GM21515 (cell line): ENCODE results near the gene GDF7.
A peak's percentile ranks its signal among the peaks of the same experiment; 100 is the strongest.

ENCODE experiments used
- ATAC-seq: cut with Tn5 transposase; IDR thresholded peaks from one replicate; pipeline ENCODE4 v1.9.1; 2021; ENCODE audit not compliant: unreplicated experiment

GDF7 gene

DNA sequence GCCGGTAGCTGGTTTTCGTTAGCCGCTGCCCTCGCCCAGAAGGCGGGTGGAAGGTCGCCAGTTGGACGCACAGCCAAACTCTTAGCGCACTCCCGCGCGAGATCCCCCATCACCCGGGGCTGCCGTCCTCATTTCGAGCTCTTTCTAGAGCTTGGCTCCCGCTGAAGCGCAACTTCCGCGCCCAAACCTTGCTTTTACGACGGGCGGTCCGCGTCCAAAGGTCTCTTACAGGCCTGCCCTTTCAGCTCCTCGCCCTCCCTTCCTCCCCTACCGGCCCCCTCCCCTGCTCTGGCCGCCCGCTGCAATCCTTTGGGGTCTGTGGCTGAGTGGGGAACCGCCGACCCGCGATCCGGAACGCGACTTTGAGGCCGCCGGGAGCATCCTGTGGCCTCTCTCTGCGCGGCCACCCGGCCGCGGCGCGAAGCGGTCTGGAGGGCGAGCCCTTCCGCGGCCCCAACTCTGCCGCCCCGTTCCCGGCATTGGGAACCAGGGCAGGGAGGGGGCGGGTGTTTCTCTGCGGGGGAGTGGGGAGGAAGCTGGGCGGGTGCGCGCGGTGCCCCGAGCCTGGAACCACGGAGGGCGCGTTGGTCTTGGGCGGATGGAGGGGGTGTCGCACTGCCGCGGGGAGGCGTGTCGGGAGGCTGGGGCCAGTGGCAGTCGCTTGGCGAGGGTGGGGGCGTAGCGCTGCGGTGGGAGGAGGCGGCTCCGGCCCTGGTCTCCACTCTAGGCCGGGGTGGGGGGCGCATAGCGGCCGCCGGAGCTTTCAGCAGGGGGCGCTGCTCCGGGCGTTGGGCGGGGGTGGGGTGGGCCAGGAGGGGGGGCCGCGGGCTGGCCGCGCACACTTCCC lies at the start of gene GDF7:
TSS of gene GDF7 (plus strand) at position 841 of the 847 bp plus-strand sequence. CDS start 96 bp downstream, outside the sequence.
- peak; percentile 36 for ATAC-seq

DNA sequence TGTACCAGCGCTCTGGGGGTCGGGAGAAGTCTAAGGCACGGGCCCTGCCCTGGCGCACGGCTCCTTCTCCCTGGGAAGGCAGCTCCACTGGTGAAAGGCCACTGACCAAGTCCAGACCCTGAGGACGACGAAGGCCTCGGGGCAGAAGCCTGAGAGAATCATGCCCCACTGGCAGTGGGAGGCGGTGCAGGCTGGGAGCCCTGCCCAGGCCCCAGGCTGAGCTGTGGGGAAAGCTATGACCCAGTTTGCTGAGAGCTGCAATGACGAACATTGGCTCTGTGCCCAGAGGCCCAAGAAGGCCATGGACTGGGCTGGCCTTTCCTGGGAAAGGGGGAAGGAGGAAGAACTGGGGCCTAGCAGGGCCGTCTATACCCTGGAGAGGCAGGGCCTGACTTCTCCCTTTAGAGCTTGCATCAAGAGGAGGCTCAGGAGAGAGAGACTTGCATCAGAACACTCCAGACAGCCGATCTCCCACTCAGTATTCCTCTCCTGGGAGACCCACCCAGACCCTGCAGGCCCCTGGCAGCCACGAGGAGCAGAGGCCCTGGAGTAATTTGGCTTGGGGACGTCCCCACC lies 49.0 kb upstream of the GDF7 start:
- no peak for ATAC-seq

DNA sequence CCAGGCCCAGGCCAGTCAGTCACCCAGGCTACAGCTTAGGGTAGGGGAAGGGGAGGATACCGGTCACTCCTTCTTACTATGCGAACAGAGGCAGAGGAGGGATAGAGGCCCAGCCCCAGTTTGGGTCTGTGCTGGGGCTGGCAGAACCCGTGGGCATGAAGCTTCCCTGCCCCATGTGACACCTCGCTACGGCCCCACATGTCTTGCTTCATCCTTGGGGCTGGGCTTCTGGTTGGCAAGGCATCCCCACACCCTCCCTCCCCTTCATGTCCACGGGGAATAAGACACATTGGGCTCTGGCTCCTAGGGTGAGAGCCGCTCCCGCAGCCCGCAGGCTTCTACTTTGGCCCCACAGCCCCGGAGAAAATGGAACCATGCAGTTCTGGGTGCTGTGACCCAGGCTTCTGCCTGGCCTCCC lies 48.5 kb upstream of the GDF7 start:
- no peak for ATAC-seq

DNA sequence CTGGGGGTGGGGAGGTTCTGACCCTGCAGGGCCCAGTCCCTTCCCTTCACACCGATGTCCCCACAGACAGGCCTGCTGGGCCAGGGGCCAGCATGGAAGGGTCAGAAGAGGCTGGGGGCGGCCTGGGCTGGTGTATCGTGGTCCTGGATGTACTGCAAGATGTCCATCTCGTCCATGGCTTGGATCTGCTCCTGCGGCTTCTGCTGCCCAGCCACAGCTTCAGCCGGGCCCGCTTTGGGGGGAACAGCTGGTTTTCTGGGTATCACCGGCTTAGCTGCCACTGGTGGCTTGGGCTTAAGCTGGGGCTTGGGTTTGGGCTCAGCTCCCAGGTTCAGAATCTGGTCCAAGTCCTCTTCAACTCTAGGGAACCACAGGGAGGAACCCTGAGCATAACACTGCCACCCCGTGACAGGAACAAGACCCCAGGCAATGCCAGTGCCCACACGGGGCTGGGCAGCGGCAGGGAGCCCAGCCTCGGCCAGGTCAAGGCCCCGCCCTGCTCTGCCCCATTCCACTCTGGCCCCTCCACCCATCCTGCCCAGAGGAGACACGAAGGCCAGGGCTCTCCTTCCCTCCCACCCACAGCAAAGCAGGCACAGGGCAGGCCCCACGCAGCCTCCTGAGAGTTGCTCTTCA lies 47.9 kb upstream of the GDF7 start:
- ATAC-seq, result no peak

DNA sequence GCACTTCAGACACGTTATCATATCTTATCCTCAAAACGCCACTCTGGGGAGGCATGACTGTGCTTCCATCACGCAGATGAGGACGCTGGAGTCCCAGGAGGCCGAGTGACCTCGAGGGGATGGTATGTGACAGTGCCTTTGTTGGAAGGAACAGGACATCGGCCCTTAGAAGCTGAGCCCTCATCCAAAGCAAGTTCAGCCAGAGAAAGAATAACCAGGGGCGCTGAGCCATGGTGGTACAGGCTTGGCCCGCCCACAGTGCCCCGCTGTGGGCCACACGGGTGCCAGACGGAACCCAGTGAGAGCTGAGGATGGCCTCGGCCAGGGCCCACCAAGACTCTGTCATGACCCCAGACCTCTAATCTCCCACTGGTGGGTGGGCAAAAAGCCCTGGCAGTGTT lies 47.3 kb upstream of the GDF7 start:
- no peak for ATAC-seq

DNA sequence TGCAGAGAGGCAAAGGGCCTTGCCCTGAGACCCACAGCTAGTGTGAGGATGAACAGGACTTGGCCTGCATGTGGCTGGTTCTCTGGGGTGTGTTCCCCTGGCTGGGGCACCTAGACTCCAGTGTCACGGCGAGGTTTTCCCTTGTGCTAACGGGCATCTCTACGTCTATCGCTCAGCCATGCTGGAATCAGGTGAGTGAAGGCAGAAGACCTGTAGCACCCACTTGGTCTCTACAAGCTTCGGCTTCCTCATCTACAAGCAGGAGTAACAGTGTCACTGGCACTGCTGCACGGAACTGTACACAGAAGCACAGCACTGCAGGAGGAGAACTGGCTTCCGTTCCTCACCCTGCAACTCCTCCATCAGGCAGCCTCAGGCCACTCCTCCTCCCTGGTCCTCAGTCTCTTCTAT lies 46.7 kb upstream of the GDF7 start:
- ATAC-seq, result no peak

DNA sequence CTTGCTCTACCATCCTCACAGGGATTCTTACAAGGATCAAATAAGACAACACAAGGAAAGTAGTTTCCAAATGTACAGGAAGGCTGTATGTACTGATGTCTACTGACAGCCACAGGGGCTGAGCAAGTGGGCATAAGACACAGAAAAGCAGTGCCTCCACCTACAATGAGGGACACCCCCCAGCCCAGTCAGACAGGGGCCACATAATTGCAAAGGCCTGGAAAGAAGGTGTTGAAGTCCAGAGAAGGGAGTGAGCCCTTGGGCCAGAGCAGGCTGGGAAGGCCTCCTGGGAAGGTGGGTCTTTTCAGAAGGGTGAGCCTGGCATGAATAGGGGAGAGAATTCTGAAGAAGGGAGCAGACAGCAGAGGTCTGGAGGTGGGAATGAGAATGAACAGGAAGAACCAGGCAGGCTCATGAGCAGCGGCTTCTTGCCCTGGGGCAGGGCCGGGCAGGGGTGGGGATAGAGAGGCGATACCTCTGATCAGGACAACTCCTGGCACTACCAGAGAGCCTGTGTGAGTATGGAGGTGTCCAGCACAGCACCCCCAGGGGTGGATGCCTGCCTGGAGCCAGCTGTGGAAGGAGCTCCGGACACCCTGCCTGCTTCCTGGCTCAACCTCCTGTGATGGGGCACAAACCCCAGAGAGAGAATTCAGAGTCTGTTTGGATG lies 46.1 kb upstream of the GDF7 start:
- ATAC-seq, result no peak

DNA sequence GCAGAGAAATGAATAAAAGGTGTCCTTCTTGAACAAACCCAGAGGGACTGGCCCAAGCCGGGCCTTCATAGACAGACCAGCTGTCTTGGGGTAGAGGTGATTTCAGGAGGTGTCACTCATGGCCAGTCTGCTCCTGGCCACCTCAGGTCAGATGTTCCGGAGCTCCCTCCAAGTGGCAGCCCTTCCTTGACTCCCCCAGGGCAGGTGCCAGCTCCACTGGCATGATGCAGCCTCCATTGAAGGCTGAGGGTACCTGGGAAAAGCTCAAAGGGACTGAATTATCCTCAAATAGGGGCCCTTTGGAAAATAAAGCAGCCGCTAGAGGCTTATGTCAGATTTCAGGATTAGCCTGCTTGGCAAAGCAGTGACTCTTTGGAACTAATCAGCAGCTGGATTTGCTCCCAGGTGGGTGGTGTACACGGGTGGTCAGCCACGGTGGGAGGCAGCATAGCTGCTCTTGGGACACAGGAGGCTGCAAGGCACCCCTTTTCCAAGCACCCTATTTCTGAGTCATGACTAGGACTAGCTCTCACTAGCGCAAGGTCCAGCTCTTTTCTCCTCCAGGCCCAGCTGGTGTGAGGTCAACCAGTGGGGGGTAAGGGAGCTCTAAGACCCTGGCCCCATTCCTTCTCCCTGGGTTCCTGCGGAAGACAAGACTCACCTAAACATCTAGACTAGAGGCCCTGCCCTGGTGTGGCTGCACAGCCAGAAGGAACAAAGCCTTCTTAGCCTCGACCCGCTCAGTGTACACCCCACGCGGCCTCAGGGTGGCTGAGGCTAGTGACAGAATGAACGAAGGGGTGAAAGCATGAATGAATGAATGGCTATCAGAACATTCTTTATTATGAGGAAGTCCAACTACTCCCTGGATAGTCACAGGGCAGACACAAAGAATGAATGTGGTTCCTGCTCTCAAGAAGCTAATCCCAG lies 45.3 kb upstream of the GDF7 start:
- ATAC-seq, result no peak

DNA sequence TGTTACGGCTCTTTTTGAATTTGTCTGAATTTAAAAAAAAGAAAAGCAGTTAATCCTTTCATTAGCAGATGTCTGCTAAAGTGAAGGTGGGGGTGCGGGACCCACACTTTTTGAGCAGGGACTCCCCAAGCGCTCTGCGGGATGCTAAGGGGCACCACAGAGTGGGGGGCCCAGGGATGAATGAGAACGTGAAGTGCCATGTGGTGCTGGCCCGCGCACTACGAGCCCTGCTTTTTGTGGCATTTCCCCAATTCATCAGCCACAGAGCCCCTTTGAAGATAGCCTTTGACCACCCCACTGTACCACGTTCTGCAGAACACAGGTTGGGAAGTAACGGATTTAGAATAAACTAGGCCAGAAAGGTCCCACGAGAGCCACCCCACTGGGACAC lies 44.7 kb upstream of the GDF7 start:
- ATAC-seq, result no peak

DNA sequence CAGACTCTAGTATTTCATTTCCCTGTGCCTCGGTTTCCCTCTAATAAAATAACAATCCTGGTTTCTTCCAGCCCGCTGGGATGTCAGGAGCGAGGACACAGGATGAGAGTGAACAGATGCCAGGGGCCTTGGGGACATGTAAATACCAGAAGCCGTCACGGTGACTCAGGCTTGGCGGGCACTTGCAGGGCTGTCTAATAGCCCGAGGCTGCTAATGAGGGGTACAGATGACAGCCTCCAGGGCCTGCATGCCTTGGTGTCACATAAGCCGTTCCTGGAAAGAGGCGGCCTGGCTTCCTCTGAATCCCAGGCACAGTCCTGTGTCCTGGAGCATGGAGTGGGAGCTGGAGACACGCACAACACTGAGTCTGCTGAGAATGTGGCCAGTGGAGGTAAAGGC lies 44.2 kb upstream of the GDF7 start:
- no peak for ATAC-seq

DNA sequence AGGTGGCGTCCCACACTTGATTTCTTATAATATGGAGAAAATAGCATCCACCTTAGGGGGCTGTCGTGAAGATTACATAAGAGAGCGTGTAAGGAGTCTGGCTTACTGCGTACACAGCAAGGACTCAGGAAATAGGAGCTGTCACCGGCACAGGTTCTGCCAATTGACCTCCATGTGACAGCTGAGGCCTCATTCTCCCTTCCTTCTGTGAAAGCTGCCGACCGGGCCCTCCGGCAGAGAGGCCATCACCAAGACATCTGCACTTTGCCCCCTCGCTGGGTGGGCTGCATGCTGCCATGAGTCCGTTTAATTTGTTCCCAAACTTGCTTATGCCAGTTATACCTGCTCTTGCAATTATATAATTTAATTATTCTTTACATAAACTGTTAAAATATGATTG lies 43.7 kb upstream of the GDF7 start:
- no peak for ATAC-seq

DNA sequence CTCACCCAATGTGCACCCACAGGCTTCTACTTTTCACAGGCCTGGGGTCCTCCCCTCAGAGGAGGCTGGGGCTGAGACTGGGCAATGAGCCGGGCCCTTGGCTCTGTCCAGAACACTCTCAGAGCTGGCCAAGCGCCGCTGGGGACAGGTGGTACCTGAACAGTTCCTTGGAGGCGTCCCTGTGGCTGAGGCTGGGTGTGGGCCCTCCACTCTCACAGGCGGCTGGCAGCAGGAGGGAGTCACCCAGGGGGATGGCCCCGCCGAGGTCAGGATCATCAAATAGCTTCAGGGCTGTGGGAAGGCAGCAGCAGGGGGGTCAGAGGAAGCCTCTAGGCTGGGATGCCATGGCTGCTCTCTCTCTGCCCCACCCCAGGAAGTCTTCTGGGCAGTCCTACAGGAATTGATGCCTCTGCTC lies 43.2 kb upstream of the GDF7 start:
- no peak for ATAC-seq

DNA sequence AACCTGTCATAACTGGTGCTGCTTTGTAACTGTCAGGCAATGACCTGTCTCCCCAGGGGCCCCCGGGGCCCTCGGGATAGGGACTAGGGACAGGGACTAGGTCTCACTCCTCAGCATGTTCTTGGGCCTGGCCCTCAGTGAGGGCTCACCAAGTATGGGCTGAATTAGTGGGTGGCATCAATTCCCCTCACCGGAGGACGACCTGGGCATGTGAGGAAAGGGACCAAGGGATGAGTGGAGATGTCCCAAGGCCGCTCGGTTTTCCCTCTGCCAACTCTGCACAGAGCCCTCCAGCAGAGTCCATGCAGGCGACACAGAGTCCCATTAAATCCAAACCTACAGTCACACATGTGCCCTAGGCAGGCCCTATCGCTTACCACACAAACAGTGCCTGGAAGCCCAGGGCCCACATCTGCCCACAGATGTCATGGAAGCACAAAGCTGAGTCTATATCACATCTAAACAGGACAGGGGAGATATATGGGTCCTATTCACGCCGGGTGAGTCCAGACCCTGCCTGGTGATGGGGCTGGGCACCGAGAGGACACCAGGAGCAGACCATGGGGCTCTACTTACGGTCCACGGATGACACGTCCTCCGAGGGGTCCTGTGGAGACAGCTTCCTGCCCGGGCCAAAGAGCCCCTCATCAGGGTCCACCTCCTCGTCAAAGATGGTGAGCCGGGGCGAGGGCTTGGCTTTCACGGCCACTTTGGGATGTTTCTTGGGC lies 42.6 kb upstream of the GDF7 start:
- no peak for ATAC-seq

DNA sequence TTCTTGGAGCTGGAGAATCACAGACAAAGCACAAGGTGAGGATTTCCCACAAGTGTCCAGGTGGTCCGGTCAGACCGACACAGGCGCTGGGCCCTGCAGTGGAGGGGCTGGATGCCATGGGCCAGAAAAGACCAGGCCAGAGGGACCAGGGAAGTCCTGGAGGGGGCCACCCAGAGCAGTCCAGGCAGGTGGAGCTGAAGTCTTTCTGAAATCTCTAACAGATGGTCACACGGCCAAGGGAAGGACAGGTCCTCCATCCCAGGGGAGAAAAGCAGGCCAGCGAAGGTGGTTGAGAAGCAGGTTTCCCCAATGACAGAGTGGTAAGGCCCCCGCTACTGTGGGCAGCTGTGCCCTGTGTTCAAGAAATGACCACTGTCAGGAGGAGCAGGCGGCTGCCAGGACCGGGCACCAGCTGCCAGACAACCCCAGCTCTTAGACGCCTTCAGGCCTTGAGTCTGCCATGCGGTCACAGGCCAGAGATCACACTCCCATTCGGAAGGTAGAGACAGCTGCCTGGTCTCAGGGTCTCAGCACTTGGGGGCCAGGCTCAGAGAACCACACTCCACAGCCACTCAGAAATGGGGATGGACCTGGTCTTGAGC lies 42.0 kb upstream of the GDF7 start:
- ATAC-seq, result no peak

DNA sequence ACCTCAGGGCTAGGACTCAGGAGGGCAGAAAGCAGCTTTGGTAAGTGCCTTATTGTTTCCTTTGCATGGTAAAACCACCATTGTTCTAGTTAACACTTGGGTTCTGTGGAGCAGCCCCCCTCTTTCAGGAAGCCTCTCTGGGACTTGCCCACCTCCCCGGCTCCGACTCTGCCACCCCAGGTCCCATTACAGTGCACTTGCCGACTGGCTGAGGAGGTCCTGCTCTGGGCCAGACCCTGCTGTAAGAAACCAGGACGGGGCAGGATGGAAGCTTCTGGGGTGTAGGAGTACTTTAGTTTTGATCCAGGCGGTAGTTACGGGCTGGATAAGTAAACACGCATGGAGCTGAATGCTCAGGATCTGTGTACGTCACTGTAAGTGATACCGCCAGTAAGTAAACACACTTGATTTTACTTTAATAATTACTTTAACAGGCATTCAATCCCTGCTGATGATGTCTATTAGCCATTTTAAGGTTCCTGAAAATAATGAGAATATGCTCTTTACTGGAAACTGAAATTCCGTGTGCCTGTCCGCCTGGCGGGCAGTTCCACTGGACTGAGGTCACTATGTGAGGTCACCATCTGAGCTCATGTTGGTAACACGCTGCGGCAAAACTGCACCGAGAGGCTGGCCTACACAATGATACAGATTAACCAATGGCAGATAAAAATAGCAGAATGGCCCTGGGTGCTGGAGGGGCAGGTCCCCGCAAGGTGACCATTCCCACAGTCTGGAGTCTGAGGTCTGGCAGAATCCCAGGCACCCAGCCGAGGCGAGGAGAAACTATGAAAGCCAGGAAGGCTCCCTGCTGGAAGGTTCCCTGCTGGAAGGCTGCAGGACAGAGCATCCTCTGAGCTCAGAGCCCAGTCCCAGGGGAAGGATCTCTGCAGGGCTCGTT lies 41.2 kb upstream of the GDF7 start:
- ATAC-seq, result no peak

DNA sequence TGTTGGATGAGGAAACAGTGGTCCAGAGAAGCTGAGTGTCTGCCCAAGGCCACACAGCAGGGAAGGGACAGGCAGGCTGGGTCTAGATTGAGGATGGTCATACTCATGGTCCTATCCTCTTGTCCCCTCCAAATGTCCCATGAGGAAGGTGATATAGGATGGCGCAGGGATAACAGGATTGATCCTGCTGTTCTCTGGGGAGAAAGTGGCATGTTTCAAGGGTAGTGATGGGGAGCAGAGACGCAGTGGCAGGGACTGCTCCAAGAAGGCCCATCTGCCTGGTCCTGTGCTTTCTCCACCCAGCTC lies 40.6 kb upstream of the GDF7 start:
- no peak for ATAC-seq

DNA sequence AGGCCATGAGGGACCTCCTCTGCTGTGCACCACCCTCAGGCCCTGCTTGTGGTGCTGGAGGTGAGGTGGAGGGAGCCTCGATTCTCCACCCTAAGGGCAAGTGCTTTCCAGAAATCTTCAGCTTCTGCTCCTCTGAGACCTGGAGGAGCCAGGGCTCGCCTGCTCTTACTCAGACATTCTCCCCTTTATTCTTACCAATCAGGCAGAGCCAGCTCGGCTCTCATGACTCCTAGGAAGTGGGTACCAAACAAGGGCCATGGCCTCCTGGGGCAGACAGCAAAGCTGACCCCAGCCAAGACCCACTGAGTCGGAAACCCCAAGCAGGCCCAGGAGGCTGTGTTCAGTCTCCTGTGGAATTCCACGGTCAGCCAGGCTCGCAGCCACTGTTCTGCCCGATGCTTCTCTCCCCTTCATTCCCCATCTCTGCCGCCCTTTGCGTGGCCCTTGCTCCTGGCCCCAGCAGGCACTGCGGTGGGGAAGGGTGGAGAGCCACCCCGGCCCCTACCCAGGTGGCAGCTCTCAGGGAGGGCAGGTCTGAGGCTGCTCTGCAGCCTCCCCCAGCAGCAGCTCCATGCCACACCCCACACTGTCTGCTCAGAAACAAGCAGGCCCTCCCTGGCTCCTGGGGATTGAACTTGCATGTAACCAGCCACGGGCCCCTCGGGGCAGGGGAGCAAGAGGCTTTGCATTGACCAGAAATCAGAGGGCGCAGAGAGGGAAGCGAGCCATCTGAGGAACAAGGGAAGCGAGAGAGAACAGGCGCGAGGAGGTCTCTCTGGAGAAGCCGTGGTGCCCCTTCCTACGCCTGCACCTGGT lies 40.0 kb upstream of the GDF7 start:
- ATAC-seq, result no peak
